ENCODE data around the gene PHLPP2.

Gene PHLPP2

GRCh38 chr16:71630808-71631207, 93.7 kb downstream of the PHLPP2 start:
- Histone ChIP-seq H3K36me3 (ENCODE audit: insufficient read depth, low read length) (no peaks in the 10 kb centered on the region), H3K9me2 (ENCODE audit: low read depth, low read length) (no peaks in the 10 kb centered on the region), H2AFZ (ENCODE audit: low read length) (no peak overlapping the region), H3K4me2 (ENCODE audit: low read length) (no peak overlapping the region), H4K20me1 (ENCODE audit: insufficient read depth, low read length) (no peaks in the 10 kb centered on the region), H3K27ac (ENCODE audit: low read depth, low read length, poor library complexity, severe bottlenecking) (no peak overlapping the region), H3K79me2 (ENCODE audit: insufficient read depth, low read length) (no peaks in the 10 kb centered on the region), H3K4me3 (ENCODE audit: low read depth, low read length, poor library complexity, severe bottlenecking) (no peak overlapping the region), H3K4me1 (ENCODE audit: insufficient read depth, low read length, severe bottlenecking) (no peaks in the 10 kb centered on the region), H3K9me3 (ENCODE audit: low read length) (no peaks in the 10 kb centered on the region), H3K27me3 (ENCODE audit: insufficient read depth, low read length) (no peaks in the 10 kb centered on the region), H3K9ac (ENCODE audit: low read length) (no peak overlapping the region), H3F3A (ENCODE audit: insufficient read depth, low read length) (no peaks in the 10 kb centered on the region)
- TF ChIP-seq CTCF (IDR thresholded peaks at IDR 0.05; ENCODE audit: low read length) (no peak), EZH2 (IDR thresholded peaks at IDR 0.05; ENCODE audit: borderline replicate concordance, low read length) (no peak)

- no peak for TF ChIP-seq EZH2 (IDR thresholded peaks at IDR 0.05; ENCODE audit: borderline replicate concordance, low read length)
- no peak for TF ChIP-seq CTCF (IDR thresholded peaks at IDR 0.05; ENCODE audit: low read length)
Measured at GRCh38 chr16:71629278-71630016, 95.1 kb downstream of the PHLPP2 start.

GRCh38 chr16:71628810-71629209, 95.7 kb downstream of the PHLPP2 start:
- no peaks in the 10 kb centered on the region for H3K27me3 ChIP-seq (ENCODE audit: insufficient read depth, low read length)
- H3K9ac ChIP-seq (ENCODE audit: low read length), result no peak overlapping the region
- H3K4me3 ChIP-seq (ENCODE audit: low read depth, low read length, poor library complexity, severe bottlenecking), result no peak overlapping the region
- no peaks in the 10 kb centered on the region for H4K20me1 ChIP-seq (ENCODE audit: insufficient read depth, low read length)
- H3K4me1 ChIP-seq (ENCODE audit: insufficient read depth, low read length, severe bottlenecking), result no peaks in the 10 kb centered on the region
- TF ChIP-seq EZH2 (IDR thresholded peaks at IDR 0.05; ENCODE audit: borderline replicate concordance, low read length) (no peak), CTCF (IDR thresholded peaks at IDR 0.05; ENCODE audit: low read length) (no peak)
- H3K36me3 ChIP-seq (ENCODE audit: insufficient read depth, low read length), result no peaks in the 10 kb centered on the region
- no peak overlapping the region for H3K4me2 ChIP-seq (ENCODE audit: low read length)
- H3F3A ChIP-seq (ENCODE audit: insufficient read depth, low read length), result no peaks in the 10 kb centered on the region
- no peaks in the 10 kb centered on the region for H3K9me2 ChIP-seq (ENCODE audit: low read depth, low read length)
- H3K79me2 ChIP-seq (ENCODE audit: insufficient read depth, low read length), result no peaks in the 10 kb centered on the region
- no peak overlapping the region for H2AFZ ChIP-seq (ENCODE audit: low read length)
- no peak overlapping the region for H3K27ac ChIP-seq (ENCODE audit: low read depth, low read length, poor library complexity, severe bottlenecking)
- no peaks in the 10 kb centered on the region for H3K9me3 ChIP-seq (ENCODE audit: low read length)

More at GRCh38 chr16:71629278-71630016, 95.1 kb downstream of the PHLPP2 start:
- no peaks in the 10 kb centered on the region for H4K20me1 ChIP-seq (ENCODE audit: insufficient read depth, low read length)
- H3K27me3 ChIP-seq (ENCODE audit: insufficient read depth, low read length), result no peaks in the 10 kb centered on the region
- no peak overlapping the region for H2AFZ ChIP-seq (ENCODE audit: low read length)
- no peaks in the 10 kb centered on the region for H3K9me3 ChIP-seq (ENCODE audit: low read length)
- no peaks in the 10 kb centered on the region for H3K4me1 ChIP-seq (ENCODE audit: insufficient read depth, low read length, severe bottlenecking)
- H3K36me3 ChIP-seq (ENCODE audit: insufficient read depth, low read length), result no peaks in the 10 kb centered on the region
- no peak overlapping the region for H3K4me3 ChIP-seq (ENCODE audit: low read depth, low read length, poor library complexity, severe bottlenecking)
- no peak overlapping the region for H3K9ac ChIP-seq (ENCODE audit: low read length)
- H3K27ac ChIP-seq (ENCODE audit: low read depth, low read length, poor library complexity, severe bottlenecking), result no peak overlapping the region
- no peaks in the 10 kb centered on the region for H3K79me2 ChIP-seq (ENCODE audit: insufficient read depth, low read length)
- no peak overlapping the region for H3K4me2 ChIP-seq (ENCODE audit: low read length)
- no peaks in the 10 kb centered on the region for H3K9me2 ChIP-seq (ENCODE audit: low read depth, low read length)
- no peaks in the 10 kb centered on the region for H3F3A ChIP-seq (ENCODE audit: insufficient read depth, low read length)

All from OCI-LY1 (cell line).